Mesenchymal stem cell (in vitro differentiated cells and primary cell): ENCODE results near the gene HOXC5.

Experiments used
- DNase-seq: peaks from one replicate; pipeline ENCODE4 v3.0.0-alpha.2; 2013
- H2AFZ ChIP-seq: one replicate; pipeline ENCODE4 v1.6.1; 2013; ENCODE audit warnings: low read depth, mild to moderate bottlenecking, control low read depth, inconsistent platforms, low read length, moderate library complexity
- H2AK5ac ChIP-seq: 2 replicates; pipeline ENCODE4 v1.6.1; 2013; ENCODE audit warnings: low read length, moderate library complexity, mild to moderate bottlenecking, inconsistent platforms; ENCODE audit not compliant: severe bottlenecking
- H2BK120ac ChIP-seq: one replicate; pipeline ENCODE4 v1.6.1; 2013; ENCODE audit warnings: low read depth, mild to moderate bottlenecking, inconsistent platforms, low read length, moderate library complexity
- H2BK12ac ChIP-seq, 2 experiments: one replicate each; pipeline ENCODE4 v1.6.1; 2013; ENCODE audit warnings: inconsistent platforms in 2 of 2, low read length in 2 of 2, mild to moderate bottlenecking in 2 of 2, moderate library complexity in 2 of 2, control low read depth in 1 of 2
- H2BK15ac ChIP-seq: one replicate; pipeline ENCODE4 v1.6.1; 2013; ENCODE audit warnings: mild to moderate bottlenecking, low read depth, inconsistent platforms; ENCODE audit not compliant: poor library complexity, severe bottlenecking
- H2BK5ac ChIP-seq: 2 replicates; pipeline ENCODE4 v1.6.1; 2013; ENCODE audit warnings: low read depth, mild to moderate bottlenecking, low read length, control low read depth, inconsistent platforms; ENCODE audit not compliant: poor library complexity, severe bottlenecking
- H3K14ac ChIP-seq, 2 experiments: one replicate each; pipeline ENCODE4 v1.6.1; 2013; ENCODE audit warnings: inconsistent platforms in 2 of 2, low read length in 2 of 2, control low read depth in 1 of 2, mild to moderate bottlenecking in 1 of 2, moderate library complexity in 1 of 2
- H3K18ac ChIP-seq, 2 experiments: one replicate each; pipeline ENCODE4 v1.6.1; 2013; ENCODE audit warnings: inconsistent platforms in 2 of 2, low read length in 2 of 2, control low read depth in 1 of 2, low read depth in 1 of 2, mild to moderate bottlenecking in 1 of 2
- H3K23ac ChIP-seq, 2 experiments: one replicate each; pipeline ENCODE4 v1.6.1; 2013; ENCODE audit warnings: inconsistent platforms in 2 of 2, low read length in 2 of 2, mild to moderate bottlenecking in 2 of 2, moderate library complexity in 2 of 2, control low read depth in 1 of 2
- H3K27ac ChIP-seq: 2 replicates; pipeline ENCODE4 v1.5.1; 2013; ENCODE audit warnings: mild to moderate bottlenecking, moderate library complexity, low read length, control low read depth, inconsistent platforms; ENCODE audit not compliant: poor library complexity, severe bottlenecking
- H3K27me3 ChIP-seq, 2 experiments: 2 replicates each; pipeline versions ENCODE4 v1.6.1 to v1.7.0; 2013; ENCODE audit warnings: low read length in 2 of 2, mild to moderate bottlenecking in 2 of 2, moderate library complexity in 2 of 2, control low read depth in 1 of 2, inconsistent platforms in 1 of 2; ENCODE audit not compliant: control insufficient read depth in 1 of 2, insufficient read depth in 1 of 2
- H3K36me3 ChIP-seq, 2 experiments: 2 replicates each; pipeline versions ENCODE4 v1.6.1 to v1.7.0; 2013; ENCODE audit warnings: low read length in 2 of 2, control low read depth in 1 of 2, inconsistent platforms in 1 of 2, low read depth in 1 of 2, mild to moderate bottlenecking in 1 of 2; ENCODE audit not compliant: insufficient read depth in 2 of 2, control insufficient read depth in 1 of 2
- H3K4ac ChIP-seq, 2 experiments: one replicate each; pipeline ENCODE4 v1.6.1; 2013; ENCODE audit warnings: inconsistent platforms in 2 of 2, low read length in 2 of 2, mild to moderate bottlenecking in 2 of 2, moderate library complexity in 2 of 2, control low read depth in 1 of 2, low read depth in 1 of 2
- H3K4me1 ChIP-seq: 2 replicates; pipeline ENCODE4 v1.6.1; 2013; ENCODE audit warnings: low read depth, low read length, control low read depth; ENCODE audit not compliant: control insufficient read depth, insufficient read depth
- H3K4me2 ChIP-seq: 2 replicates; pipeline ENCODE4 v1.6.1; 2013; ENCODE audit warnings: low read length, mild to moderate bottlenecking, inconsistent platforms; ENCODE audit not compliant: poor library complexity, severe bottlenecking
- H3K4me3 ChIP-seq, 2 experiments: 2 replicates each; pipeline versions ENCODE4 v1.5.1 to v1.7.0; 2013; ENCODE audit warnings: low read length in 2 of 2, mild to moderate bottlenecking in 2 of 2, control low read depth in 1 of 2, low read depth in 1 of 2; ENCODE audit not compliant: insufficient read depth in 1 of 2
- H3K79me1 ChIP-seq: replicated peaks from 2 replicates; pipeline ENCODE4 v1.6.1; 2013; ENCODE audit warnings: mild to moderate bottlenecking, control low read depth, low read length, inconsistent platforms; ENCODE audit not compliant: poor library complexity, severe bottlenecking
- H3K9ac ChIP-seq: 2 replicates; pipeline ENCODE4 v1.7.0; 2013; ENCODE audit warnings: mild to moderate bottlenecking, low read length, moderate library complexity
- H3K9me3 ChIP-seq: 2 replicates; pipeline ENCODE4 v1.7.0; 2013; ENCODE audit warnings: mild to moderate bottlenecking, low read length; ENCODE audit not compliant: control insufficient read depth
- H4K8ac ChIP-seq: one replicate; pipeline ENCODE4 v1.6.1; 2013; ENCODE audit warnings: inconsistent platforms, mild to moderate bottlenecking, low read length, moderate library complexity
- H4K91ac ChIP-seq: one replicate; pipeline ENCODE4 v1.6.1; 2013; ENCODE audit warnings: mild to moderate bottlenecking, low read length, inconsistent platforms
- WGBS: methylation state at CpG from one replicate; pipeline ENCODE4 v1.1.7; 2013; ENCODE audit warnings: mixed read lengths; 5-methylcytosine and 5-hydroxymethylcytosine counted together

The HOXC5 gene

DNA sequence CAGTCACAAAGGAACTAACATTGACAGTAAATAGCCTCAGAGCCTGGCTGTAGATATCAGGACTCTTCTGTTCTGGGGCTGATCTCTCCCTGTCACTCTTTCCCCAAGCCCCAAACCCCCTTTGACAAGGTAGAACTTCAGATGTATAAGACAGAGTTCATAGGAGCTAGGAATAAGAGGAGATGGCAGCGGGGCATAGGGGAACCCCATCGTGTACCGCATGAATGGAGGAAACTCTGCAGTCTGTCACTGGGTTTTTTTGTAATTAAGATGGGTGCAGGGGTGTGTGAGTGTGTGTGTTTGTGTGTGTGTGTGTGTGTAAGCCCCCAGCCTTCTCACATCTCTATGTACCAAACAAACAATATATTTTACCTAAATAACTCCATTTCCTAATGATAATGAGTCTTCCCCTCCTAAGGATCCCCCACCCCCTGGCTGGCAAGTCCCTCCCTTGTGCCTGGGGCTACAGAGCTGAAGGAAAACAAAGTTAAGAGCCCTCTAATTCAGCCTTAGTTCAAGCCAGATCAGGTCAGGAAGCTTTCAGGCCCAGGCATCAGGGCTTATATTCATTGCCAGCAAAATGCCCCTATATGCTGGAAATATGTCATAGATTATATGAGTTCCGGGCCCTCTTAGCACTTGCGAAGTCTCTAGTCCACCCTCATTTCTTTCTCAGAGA lies 11.7 kb downstream of the HOXC5 start:
- H3K9me3 ChIP-seq = no peaks in the 10 kb centered on the region
- no peak overlapping the region for H3K18ac ChIP-seq
- H3K4me3 ChIP-seq = no peak overlapping the region
- peaks cover 52% of the 10 kb centered on the region for H3K79me1 ChIP-seq
- no peak overlapping the region for H2AFZ ChIP-seq
- H3K4me2 ChIP-seq = no peak overlapping the region
- no peak for DNase-seq
- H2BK5ac ChIP-seq = no peak overlapping the region
- H3K4me1 ChIP-seq = peaks cover 12% of the 10 kb centered on the region
- H2AK5ac ChIP-seq = no peak overlapping the region
- no peak overlapping the region for H3K27ac ChIP-seq
- H3K9ac ChIP-seq = peak overlapping the region; percentile 32
- WGBS = 76% methylated on average over 2 of the region's 5 CpGs
- H4K8ac ChIP-seq = no peak overlapping the region
- H3K36me3 ChIP-seq = peaks cover 5 to 14% of the 10 kb centered on the region in 2 experiments
- H3K23ac ChIP-seq = no peak overlapping the region
- no peak overlapping the region for H2BK15ac ChIP-seq
- H3K27me3 ChIP-seq = peaks cover 0 to 45% of the 10 kb centered on the region in 2 experiments
- no peak overlapping the region for H3K14ac ChIP-seq
- no peak overlapping the region for H2BK120ac ChIP-seq
- H3K4ac ChIP-seq = no peak overlapping the region
- no peak overlapping the region for H2BK12ac ChIP-seq
- no peak overlapping the region for H4K91ac ChIP-seq

DNA sequence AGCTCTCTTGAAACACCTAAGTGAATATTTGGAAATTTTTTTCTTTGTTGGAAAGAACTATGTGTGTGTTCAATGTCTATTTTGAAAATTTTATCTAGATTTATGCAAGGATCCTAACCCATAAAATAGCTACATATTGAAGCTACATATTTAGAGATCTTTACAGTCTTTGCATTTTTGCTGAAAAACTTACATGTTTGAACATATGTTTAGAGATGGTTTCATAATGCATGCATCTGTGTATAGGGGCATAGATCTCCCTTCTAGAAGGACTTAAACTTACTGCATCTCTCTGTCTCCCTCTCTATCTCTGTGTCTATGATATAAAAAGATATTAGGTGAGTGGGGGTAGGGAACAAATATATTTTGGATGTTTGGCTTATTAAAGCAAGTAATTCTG lies 12.6 kb downstream of the HOXC5 start:
- H4K91ac ChIP-seq = no peak overlapping the region
- H3K27ac ChIP-seq = no peak overlapping the region
- no peak overlapping the region for H3K9ac ChIP-seq
- H2BK120ac ChIP-seq = no peak overlapping the region
- no peak overlapping the region for H3K4me2 ChIP-seq
- H2AK5ac ChIP-seq = no peak overlapping the region
- H2BK12ac ChIP-seq = no peak overlapping the region
- no peak overlapping the region for H2AFZ ChIP-seq
- no peak overlapping the region for H2BK15ac ChIP-seq
- H3K79me1 ChIP-seq = peaks cover 49% of the 10 kb centered on the region
- H3K36me3 ChIP-seq = peaks cover 5 to 14% of the 10 kb centered on the region in 2 experiments
- no peak overlapping the region for H3K18ac ChIP-seq
- H3K9me3 ChIP-seq = no peaks in the 10 kb centered on the region
- H3K27me3 ChIP-seq = peaks cover 0 to 51% of the 10 kb centered on the region in 2 experiments
- H3K4me1 ChIP-seq = peaks cover 11% of the 10 kb centered on the region
- DNase-seq = no peak
- no peak overlapping the region for H3K14ac ChIP-seq
- no peak overlapping the region for H2BK5ac ChIP-seq
- no peak overlapping the region for H3K4ac ChIP-seq
- no peak overlapping the region for H3K23ac ChIP-seq
- H3K4me3 ChIP-seq = no peak overlapping the region
- no peak overlapping the region for H4K8ac ChIP-seq

DNA sequence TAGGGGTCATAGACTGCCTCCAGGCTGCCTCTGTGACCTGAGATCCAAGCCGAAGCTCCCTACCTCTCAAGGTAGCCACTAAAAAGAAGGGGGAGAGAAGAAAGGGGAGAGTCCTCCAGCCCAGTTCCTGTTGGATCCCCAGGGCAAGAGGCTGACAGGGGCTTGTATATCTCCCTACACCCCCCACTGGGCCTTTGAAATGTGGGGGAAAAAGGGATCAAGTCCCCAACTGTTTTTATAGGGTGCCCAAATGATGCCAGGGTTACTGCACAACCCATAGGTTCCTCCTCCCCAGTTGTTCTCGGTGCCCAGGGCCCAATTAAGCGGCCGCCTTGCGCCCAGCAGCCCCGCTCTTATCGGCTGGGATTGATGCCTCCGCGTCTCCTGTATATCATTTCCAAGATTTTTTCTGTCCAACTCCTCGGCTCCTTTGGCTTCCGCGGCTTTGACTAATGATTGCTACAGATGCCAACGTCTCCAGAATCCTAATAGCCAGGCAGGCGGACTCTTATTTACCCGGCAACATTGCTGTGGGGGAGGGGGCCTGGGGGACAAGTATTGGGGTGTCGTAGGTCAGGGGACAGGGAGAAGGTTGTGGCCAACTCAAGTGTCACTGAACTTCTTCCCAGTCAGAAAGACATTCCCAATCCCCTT lies 13.1 kb downstream of the HOXC5 start:
- H4K8ac ChIP-seq = no peak overlapping the region
- no peak overlapping the region for H2AK5ac ChIP-seq
- H3K36me3 ChIP-seq = peaks cover 5 to 14% of the 10 kb centered on the region in 2 experiments
- H3K79me1 ChIP-seq = peaks cover 53% of the 10 kb centered on the region
- no peak overlapping the region for H3K4me3 ChIP-seq
- no peak overlapping the region for H3K23ac ChIP-seq
- H2BK15ac ChIP-seq = no peak overlapping the region
- no peak overlapping the region for H4K91ac ChIP-seq
- H3K4ac ChIP-seq = no peak overlapping the region
- no peak overlapping the region for H3K14ac ChIP-seq
- H3K9ac ChIP-seq = no peak overlapping the region
- no peaks in the 10 kb centered on the region for H3K9me3 ChIP-seq
- H2AFZ ChIP-seq = no peak overlapping the region
- no peak overlapping the region for H2BK120ac ChIP-seq
- WGBS = 66% methylated on average over 13 of the region's 16 CpGs
- no peak overlapping the region for H3K4me2 ChIP-seq
- no peak overlapping the region for H2BK12ac ChIP-seq
- no peak for DNase-seq
- H3K4me1 ChIP-seq = peaks cover 11% of the 10 kb centered on the region
- no peak overlapping the region for H2BK5ac ChIP-seq
- H3K27ac ChIP-seq = no peak overlapping the region
- no peak overlapping the region for H3K18ac ChIP-seq
- peaks cover 0 to 51% of the 10 kb centered on the region in 2 experiments for H3K27me3 ChIP-seq

DNA sequence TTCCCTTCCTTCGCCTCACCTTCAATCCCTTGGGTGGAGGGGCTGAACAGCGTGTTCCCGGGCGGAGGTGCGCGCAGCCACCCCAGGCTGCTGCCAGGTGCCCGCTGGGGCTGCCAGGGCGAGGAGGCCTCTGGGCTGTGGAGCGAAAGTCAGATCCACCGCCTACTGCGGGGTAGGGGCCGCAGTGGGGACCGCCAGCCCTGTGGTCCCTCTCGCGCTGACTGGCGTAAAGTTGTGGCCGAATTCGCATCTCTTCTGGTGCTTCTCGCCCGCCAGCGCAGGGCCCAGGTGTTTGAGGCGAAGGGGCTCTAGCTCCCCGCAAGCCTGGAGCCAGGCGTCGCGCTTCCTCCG lies 13.9 kb downstream of the HOXC5 start:
- H3K4me1 ChIP-seq = peaks cover 11% of the 10 kb centered on the region
- peaks cover 0 to 54% of the 10 kb centered on the region in 2 experiments for H3K27me3 ChIP-seq

More for the DNA sequence above, 13.9 kb downstream of the HOXC5 start:
- H3K9me3 ChIP-seq = no peaks in the 10 kb centered on the region
- H2BK12ac ChIP-seq = no peak overlapping the region
- no peak overlapping the region for H3K14ac ChIP-seq
- no peak overlapping the region for H3K4ac ChIP-seq
- H2AK5ac ChIP-seq = no peak overlapping the region
- no peak overlapping the region for H2AFZ ChIP-seq
- H3K9ac ChIP-seq = no peak overlapping the region
- H3K23ac ChIP-seq = peak overlapping the region in 1 of 2 experiments; percentile 56
- H4K8ac ChIP-seq = no peak overlapping the region
- peak overlapping the region; percentile 2 for H3K4me2 ChIP-seq
- H2BK15ac ChIP-seq = no peak overlapping the region
- 26% methylated on average over 27 of the region's 27 CpGs for WGBS
- no peak overlapping the region for H2BK120ac ChIP-seq
- no peak overlapping the region for H3K18ac ChIP-seq
- DNase-seq = no peak
- H2BK5ac ChIP-seq = no peak overlapping the region
- peaks cover 52% of the 10 kb centered on the region for H3K79me1 ChIP-seq
- H4K91ac ChIP-seq = peak overlapping the region; percentile 34
- no peak overlapping the region for H3K4me3 ChIP-seq
- no peak overlapping the region for H3K27ac ChIP-seq
- peaks cover 5 to 14% of the 10 kb centered on the region in 2 experiments for H3K36me3 ChIP-seq
